ENCODE results near the gene HSPA4.

DNA sequence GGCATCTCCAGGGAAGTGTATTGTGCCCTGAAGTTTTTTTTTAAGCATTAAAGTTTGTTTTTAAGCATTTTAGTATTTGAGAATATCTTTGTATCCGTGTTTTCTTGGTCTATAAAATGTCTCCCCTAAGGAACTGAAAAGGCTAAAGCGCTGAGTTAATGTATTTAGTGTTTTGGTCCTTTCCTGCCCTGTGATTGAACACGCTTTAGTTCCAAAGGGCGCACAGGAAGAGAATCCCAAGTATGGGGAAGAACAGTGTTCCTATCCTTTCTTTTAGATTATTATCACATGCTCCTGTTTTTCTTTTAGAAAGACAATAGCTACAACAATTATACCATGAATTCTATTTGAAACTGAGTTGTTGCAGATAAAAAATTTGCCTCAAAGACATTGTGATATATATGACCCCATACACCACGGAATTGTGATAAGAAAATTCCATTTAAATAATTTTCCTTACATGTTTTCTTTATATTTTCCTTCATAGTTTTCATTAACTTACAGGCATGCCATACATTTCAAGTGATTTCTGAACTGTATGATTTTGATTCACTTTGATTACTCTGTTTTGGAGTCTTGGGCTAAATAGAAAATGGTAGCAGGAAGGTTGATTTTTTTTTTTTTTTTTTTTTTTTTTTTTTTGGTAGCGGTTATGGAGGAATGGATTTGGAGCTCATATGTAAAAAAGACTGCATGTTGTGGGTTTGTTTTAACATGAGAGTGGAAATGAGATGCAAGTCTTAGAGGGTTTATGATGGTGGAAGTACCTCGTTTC, 3.1 kb downstream of the HSPA4 start:
- TF ChIP-seq EZH2 (IDR thresholded peaks at IDR 0.05; ENCODE audit: insufficient read depth, poor library complexity, severe bottlenecking) (no peak), EZH2phosphoT487 (IDR thresholded peaks at IDR 0.05; ENCODE audit: insufficient read depth, low read depth) (no peak)
